NOMO-1 (cell line): ENCODE measurements around the gene NUP205.
"Not testable (repeated sequence)": the region's sequence is repeated elsewhere in the genome, so short reads cannot be mapped to it uniquely, and the experiment has no call there.

Experiments
- DNase-seq, 2 experiments: peaks; one replicate each; lab custom pipeline; 2025; ENCODE audit not compliant: unreplicated experiment in 2 of 2; lab: John Stamatoyannopoulos, UW

Gene NUP205

GRCh38 chr7:135616136-135616535, 58.4 kb downstream of the NUP205 start:
- no peak for DNase-seq

DNA sequence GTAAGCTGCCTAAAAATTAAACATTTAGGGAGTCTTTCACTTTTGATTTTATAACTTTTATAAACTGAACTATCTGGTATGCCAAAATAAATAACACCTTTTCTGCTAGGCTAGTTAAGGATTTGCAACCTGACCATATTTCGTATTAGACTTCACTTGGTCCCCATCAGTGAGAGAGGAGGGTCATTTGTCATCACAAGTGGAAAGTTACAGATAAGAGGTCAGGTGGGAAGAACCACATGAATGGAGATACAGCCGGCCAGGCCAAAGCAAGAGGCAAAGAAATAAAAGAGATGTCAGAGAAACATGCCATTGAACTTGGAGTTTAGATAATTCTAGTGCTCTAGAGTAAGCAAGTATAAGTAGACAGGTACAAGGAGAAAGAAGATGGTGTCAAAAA, 60.1 kb downstream of the NUP205 start:
- no peak for DNase-seq

DNA sequence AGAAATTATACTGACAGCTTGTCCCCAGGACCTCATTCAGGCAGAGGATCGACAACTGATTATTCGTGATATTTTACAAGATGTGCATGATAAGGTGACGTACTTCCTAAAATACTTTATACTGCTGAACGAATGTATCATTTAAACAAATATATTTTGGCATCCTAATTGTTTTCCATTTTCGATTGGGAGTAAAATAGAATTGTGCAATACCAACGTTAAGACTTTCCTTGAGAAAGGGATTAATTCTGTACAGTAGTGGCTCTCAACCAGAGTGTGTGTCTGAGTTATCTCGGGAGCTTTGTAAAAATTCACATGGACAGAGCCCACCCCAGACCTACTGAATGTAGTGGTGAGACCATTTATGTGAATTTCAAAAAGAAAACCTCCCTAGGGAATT, 60.8 kb downstream of the NUP205 start:
- no peak for DNase-seq

DNA sequence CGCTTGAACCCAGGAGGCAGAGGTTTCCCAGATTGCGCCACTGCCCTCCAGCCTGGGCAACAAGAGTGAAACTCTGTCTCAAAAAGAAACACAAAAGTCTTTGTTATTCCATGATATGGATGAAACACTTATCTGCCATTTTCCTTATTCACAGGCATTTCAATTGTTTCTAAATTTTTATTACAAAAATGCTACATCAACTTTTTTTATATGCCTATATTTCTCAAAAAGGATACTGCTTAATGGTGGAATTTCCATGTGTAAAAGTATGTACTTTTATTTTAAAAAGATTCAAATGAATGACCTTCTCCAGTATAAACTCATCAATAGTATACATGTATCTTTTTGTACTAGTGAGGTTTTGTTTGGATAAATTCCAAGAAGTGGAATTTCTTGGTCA, 62.7 kb downstream of the NUP205 start:
- no peak for DNase-seq

DNA sequence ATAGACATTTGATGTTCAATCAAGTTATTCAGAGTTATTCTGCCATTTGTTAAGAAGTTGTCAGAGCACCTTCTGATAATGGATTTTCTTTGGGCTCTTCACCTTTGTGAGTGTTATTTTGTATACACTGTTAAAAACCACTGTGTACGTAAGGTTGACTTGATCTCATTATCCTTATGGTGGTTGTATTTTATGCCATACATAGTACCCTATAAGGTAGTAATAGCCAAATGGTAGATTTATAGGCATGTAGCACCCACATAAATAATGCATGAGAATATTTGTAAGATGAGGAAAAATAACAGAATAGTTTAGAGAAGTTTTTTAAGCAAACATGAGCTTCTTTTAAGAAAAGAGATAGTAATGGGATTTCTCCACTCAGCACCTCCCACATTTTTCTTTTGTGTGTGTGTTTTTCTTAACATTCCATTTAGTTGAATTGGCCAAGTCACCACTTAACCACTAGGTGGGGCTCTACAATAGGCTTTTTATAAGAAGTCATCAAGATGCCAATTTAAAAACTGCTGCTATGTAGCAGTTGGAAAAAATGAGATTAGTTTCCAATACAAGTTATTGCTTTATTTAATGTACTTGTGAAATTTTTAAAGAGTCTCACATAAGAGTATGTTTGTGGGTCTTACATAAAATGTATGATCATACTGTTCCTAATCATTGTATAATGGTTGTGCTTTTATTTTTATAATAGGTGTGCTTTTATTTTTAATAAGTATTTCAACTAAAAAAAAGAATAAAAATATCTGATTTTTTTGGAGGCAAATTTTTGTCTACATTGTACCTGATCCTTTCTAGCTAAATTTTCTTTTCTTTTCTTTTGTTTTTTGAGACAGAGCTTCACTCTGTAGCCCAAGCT, 63.5 kb downstream of the NUP205 start:
- peak in 1 of 2 experiments; percentile 0 for DNase-seq

DNA sequence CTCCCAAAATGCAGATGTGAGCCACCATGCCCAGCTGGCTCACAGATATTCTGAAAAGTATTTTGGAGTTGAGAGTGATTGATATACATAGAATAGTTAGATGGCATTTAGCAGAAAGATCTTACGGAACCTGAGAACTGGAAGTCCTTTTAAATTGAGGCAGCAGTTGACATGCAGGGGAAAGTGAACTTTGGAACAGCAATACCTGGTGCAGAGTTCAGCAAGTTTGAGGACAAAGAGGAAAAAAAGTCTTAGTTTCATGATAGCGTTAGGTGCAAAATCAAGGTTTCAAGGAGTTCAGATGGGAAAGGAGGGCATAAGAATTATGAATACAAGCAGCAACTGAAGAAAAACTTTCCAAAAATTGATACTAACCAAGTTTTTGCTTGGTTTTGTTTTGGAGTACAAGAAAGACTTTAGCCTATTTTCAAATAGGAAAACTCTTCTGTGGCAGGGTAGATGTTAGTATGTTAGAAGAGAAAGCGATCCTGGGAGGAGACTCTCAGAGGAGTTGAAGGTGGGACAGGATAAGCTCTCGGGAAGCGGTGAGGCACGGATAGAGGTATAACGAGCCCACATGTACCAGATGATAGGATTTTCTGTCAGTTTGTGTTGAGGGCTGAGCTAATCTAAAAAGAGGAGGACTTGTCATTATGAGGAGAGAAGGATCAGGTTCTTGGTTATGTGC, 76.6 kb downstream of the NUP205 start:
- no peak for DNase-seq

GRCh38 chr7:135639690-135640089, 82.0 kb downstream of the NUP205 start:
- DNase-seq, result not testable (repeated sequence)

DNA sequence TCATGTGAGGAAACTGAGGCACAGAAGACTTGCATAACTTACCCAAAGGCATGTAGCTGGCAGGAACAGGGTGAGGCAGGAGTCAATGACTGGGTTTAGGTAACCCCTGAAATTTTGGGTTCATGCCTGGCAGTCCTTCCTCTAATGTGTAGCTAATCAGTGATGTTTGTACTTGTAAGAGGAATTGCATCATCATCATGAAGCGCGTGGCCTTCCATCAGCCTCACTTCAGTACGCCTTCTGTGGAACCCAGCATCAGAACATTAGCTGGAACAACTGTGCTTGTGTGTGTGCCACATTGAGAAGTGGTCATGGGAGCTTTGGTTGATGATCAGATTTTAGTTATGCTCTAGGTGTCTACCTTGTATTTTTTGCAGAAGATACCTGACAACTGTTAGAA, 86.4 kb downstream of the NUP205 start:
- DNase-seq, result no peak

GRCh38 chr7:135644729-135645128, 87.0 kb downstream of the NUP205 start:
- no peak for DNase-seq

DNA sequence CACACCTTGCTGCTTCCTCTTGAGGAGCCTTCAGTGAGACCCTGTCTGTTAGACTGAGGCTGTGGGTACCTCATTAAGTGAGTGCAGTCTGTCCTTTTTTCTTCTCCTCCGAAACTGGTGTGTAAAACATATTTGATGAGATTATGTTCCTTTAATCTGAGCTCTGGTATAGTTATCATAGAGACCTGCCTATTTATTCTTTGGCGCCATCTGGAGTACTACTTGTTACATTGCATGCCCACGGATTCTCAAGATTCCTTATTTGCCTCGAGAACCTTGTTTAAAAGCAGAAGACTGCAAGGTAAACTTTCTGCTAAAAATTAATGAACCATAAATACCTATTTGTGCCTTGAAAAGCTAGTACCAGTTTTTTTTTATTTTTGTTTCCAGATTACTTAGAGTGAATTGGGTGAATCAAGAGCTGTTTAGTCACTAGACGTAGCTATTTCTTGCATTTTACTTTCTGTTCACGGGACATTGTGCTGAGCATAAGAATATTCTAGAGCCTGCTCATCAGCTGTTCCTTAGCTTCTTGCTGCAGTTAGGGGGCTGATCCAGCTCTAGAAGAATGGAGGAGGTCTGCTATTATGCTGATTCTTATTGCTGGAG, 87.7 kb downstream of the NUP205 start:
- DNase-seq, result peak in 1 of 2 experiments; percentile 11

GRCh38 chr7:135647755-135648154, 90.0 kb downstream of the NUP205 start:
- no peak for DNase-seq

DNA sequence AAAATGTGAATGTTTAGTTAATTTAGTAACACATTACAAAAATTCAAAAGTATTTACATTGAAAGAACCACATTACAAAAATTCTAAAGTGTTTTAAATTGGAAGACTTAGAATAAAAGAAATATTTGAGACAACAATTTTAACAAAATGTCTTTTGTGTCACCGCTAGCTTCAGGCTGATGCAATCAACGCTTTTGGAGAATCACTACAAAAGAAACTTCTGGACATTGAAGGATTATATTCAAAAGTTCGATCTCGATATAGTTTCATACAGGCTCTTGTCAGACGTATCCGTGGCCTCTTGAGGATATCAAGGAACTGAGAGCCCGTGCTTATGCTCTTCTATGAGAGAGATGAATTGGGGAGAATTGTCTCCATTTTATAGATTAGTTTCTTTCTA, 90.5 kb downstream of the NUP205 start:
- no peak for DNase-seq

DNA sequence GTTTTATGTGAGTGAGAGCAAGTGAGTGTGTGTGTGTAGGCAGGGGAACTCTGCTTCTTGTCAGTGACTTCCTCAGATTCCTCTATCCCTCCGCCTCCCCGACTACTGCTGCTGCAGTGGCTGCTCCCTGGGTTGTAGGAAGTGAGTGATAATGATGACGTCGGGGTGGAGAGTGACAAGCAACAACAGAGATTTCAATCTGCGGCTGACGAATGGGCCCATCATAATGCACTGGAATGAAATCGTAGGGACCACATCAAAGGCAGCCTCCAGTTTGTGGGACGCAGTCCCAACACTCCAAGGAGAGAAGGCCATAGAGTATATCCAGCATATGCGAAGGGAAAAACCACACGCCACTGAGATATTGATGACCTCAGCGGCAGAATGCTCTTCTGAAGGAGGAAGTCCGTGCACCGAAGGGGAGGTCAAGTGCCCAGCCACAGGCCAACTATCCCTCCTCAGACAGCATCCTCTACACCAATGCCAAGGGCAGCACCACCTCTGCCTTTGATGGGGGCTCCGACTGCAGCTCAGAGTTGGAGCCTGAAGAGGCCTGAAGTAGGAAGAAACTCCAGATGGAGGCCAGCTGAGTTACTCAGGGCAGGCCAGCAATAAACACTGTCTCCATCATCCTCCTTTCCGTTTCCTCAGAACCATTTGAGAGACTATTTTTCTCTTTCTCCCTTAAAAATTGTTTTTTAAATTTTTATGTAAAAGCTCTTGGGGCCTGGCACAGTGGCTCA, 93.3 kb downstream of the NUP205 start:
- no peak for DNase-seq

DNA sequence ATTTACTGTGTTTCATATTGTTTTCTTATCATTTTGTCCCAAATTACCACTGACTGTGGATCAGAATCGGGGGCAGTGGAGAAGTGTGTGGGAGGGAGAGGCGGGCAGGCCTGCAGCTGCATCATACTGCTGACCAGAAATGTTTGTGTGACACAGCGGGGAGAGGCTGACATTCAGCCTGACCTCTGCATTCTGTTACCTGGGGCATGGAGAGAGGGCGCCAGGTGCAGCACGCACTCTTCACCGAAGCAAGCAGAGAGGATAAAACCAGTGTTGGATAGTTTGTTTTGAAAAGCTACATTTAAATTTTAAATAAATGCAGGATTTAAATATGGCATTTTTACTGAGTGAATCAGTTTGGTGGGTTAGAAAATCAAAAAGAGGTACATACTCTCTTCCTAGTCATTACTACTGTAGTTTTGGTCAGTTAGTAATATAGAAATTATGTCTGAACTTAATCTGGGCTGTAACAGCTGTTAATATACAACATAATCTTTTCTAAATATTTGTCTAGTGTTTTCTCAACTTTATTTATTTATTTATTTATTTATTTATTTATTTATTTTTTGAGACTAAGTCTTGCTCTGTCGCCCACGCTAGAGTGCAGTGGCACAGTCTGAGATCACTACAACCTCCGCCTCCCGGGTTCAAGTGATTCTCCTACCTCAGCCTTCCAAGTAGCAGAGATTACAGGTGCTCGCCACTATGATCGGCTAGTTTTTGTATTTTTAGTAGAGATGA, 95.8 kb downstream of the NUP205 start:
- no peak for DNase-seq

DNA sequence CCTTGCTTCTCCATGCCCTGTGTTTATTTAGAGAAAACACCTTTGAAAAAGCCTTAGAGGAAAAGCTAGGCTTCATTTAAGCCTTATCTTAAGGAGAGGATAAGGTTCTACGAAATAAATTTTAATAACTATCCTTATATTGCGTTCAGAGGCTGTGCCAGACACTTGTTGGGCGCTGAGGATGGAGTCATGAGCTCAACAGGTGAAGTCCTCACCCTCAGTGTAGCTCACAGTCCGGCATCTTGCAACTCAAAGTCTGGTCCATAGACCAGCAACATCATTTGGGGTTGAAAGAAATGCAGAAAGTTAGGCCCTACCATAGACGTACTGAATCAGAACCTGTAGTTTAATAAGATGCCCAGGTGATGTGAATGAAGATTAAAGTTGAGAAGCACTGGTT, 100.8 kb downstream of the NUP205 start:
- no peak for DNase-seq

- peak in 1 of 2 experiments; percentile 38 for DNase-seq
Observed at GRCh38 chr7:135659159-135659846, 101.6 kb downstream of the NUP205 start.

DNA sequence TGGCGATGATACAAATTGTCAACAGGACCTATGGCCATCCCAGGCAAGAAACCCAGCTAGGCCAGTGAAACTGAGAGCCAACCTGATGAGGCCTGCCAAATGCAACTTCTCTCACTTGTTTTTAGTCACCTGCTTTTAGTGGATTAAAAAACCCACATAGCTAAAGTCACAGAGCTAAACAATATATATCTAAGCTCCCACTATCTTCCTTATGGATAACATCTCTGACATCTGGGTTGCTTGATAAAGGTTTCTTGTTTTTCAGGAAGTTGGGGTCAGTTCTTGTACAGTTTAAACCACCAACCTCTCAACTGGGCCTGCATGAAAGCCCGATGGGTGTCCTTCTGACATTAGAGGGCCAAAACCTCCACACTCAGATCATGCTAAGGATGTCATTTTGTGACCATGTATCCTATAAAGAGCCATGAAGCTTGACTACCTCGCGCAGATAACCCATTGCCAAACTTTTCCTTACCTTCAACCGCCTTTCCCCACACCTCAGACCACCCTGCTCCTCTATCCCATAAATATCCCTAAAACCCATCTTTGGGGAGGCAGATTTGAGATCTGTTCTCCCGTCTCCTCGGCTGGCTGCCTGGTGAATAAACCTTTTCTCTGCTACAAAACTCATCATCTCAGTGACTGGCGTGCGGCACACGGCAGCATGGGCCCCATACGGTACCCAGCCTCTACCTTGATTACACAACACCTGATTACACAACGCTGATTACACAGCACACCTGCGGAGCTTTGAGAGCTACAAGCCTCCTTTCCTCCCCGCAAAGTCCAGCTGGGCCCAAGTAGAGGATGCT, 103.8 kb downstream of the NUP205 start:
- no peak for DNase-seq

- no peak for DNase-seq
Observed at GRCh38 chr7:135662123-135662372, 104.3 kb downstream of the NUP205 start.
